Thyroid gland (tissue), 4 donors: ENCODE results near the gene RHOC. TPM values are rescaled to one million over a fixed set of nuclear protein-coding genes. Genes with fewer than 3 reads are reported as not detected.
A peak's percentile ranks its signal among the peaks of the same experiment; 100 is the strongest.
"Not testable (repeated sequence)": the region's sequence is repeated elsewhere in the genome, so short reads cannot be mapped to it uniquely, and the experiment has no call there.

ENCODE experiments used
- DNase-seq, 2 donors: peaks; one replicate each; pipeline ENCODE4 v3.0.0-alpha.2; 2019
- H3K27ac ChIP-seq, 3 donors: fragments of 200-600 bp; sonication (generic); 1 replicate in 2 of 3; 2 replicates in 1 of 3; pipeline ENCODE4 v1.5.1; 2016 to 2019; ENCODE audit warnings: mild to moderate bottlenecking in 1 of 3, moderate library complexity in 1 of 3
- H3K27me3 ChIP-seq: fragments of 200-600 bp; sonication (generic); one replicate; pipeline ENCODE4 v1.5.1; 2019
- H3K36me3 ChIP-seq, 2 donors: fragments of 200-600 bp; sonication (generic); one replicate each; pipeline ENCODE4 v1.5.1; 2016 to 2019
- H3K4me1 ChIP-seq, 2 donors: fragments of 200-600 bp; sonication (generic); one replicate each; pipeline ENCODE4 v1.5.1; 2017 to 2019
- H3K4me3 ChIP-seq, 3 donors: fragments of 200-600 bp; sonication (generic); replicated peaks in 1 of 3; 1 replicate in 2 of 3; 2 replicates in 1 of 3; pipeline ENCODE4 v1.5.1; 2016; ENCODE audit warnings: mild to moderate bottlenecking in 1 of 3
- H3K9me3 ChIP-seq: fragments of 200-600 bp; sonication (generic); one replicate; pipeline ENCODE4 v1.5.1; 2017
- POLR2A ChIP-seq, 2 donors: fragments of 450-650 bp; IDR thresholded peaks; one replicate each; pipeline ENCODE4 v1.6.1; 2017; ENCODE audit warnings: antibody characterized with exemption in 2 of 2, mild to moderate bottlenecking in 2 of 2, moderate library complexity in 1 of 2
- WGBS, 2 donors: methylation state at CpG; one replicate each; pipeline ENCODE4 v1.1.5; 2017; 5-methylcytosine and 5-hydroxymethylcytosine counted together
- intact Hi-C: fragments of 100-400 bp; cut with DNase I; formaldehyde crosslinking; loops from one replicate; pipeline ENCODE4 v1.15.1; 2023
- total RNA-seq, 4 donors: library from RNA; depleted of rRNA; stranded (reverse); fragments of >200 nt; gene quantifications; one replicate each; pipeline ENCODE4 v1.2.3, GENCODE V29; 2016
- TF ChIP-seq, protein P1 (sequence below), 6 experiments: fragments of 200-600 bp in 3 of 6; fragments of 450-650 bp in 3 of 6; sonication (generic) in 3 of 6; IDR thresholded peaks; one replicate each; pipeline ENCODE4 v1.5.1; 2016 to 2019; ENCODE audit warnings: antibody characterized with exemption in 6 of 6, mild to moderate bottlenecking in 2 of 6, inconsistent platforms in 1 of 6, moderate library complexity in 1 of 6

RHOC gene
- total RNA-seq, 4 donors from 2014 or later = 125 to 188 (median 175) TPM

DNA sequence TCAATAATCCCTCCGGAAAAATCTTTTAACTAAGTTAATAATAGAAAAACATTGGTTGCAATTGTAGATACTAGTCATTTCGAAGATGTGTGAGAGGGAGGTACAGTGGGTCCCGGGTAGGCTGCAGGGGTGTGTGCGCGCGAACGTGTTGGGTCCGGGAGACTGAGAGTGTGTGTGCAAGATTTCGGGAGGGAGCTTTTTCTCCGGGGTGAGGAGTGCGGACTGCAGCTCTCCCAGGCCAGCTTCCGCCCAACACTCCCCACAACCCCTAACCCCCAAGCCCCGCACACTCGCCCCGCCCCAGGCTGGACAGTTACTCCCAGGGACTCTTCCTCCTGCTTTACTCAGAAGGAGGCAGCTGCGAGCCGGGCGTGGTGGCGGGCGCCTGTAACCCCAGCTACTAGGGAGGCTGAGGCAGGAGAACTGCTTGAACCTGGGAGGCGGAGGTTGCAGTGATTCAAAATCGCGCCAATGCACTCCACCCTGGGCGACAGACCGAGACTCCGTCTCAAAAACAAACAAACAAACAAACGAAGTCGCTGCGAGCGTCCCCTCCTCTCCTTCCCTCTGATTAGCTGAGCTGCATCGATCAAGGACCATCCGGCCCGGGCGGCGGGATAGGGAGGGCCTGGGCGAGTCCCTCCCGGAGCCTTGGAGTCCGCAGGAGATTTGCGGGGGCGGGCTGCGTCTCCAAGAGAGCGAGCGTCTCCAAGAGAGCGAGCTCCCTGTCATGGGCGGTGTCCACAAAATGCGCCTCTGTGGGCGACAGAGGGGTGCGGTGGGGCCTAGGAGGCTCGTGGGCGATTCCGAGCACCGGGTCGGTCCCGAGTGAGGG lies 36.5 kb upstream of the RHOC start:
- Histone ChIP-seq H3K27me3 (peaks cover 11% of the 10 kb centered on the region), H3K27ac (no peak overlapping the region), H3K36me3 (no peaks in the 10 kb centered on the region), H3K9me3 (no peaks in the 10 kb centered on the region), H3K4me1 (peaks cover 6 to 7% of the 10 kb centered on the region in 2 donors), H3K4me3 (no peak overlapping the region)
- TF ChIP-seq, protein P1, sequence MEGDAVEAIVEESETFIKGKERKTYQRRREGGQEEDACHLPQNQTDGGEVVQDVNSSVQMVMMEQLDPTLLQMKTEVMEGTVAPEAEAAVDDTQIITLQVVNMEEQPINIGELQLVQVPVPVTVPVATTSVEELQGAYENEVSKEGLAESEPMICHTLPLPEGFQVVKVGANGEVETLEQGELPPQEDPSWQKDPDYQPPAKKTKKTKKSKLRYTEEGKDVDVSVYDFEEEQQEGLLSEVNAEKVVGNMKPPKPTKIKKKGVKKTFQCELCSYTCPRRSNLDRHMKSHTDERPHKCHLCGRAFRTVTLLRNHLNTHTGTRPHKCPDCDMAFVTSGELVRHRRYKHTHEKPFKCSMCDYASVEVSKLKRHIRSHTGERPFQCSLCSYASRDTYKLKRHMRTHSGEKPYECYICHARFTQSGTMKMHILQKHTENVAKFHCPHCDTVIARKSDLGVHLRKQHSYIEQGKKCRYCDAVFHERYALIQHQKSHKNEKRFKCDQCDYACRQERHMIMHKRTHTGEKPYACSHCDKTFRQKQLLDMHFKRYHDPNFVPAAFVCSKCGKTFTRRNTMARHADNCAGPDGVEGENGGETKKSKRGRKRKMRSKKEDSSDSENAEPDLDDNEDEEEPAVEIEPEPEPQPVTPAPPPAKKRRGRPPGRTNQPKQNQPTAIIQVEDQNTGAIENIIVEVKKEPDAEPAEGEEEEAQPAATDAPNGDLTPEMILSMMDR (IDR thresholded peaks at IDR 0.05) = no peak
- no peak for TF ChIP-seq POLR2A (IDR thresholded peaks at IDR 0.05)
- DNase-seq = peak in 1 of 2 donors; percentile 18
- 29 to 37% methylated on average over 32 to 41 of the region's 54 CpGs for WGBS, 2 donors
- intact Hi-C loops = no loop called here

DNA sequence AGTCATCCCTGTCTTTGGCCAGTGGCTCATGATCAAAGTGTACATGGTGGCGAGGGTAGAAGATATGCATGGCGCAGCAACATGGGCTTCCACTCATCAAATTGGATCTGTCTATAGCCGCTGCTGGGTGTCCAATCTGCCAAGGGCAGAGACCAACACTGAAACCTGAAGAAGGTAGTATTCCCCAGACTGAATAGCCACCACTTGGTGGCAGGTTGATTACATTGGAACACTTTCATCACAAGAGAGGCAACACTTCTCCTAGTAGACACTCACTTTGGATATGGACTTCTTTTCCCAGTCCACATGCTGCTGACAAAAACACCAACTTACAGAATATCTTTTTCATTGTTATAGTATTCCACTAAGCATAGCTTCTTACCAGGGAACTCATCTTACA lies 30.6 kb upstream of the RHOC start:
- no peak overlapping the region for H3K27ac ChIP-seq
- H3K36me3 ChIP-seq = no peaks in the 10 kb centered on the region
- H3K9me3 ChIP-seq = no peaks in the 10 kb centered on the region
- DNase-seq = no peak
- 83 to 100% methylated on average over 3 of the region's 3 CpGs for WGBS, 2 donors
- H3K27me3 ChIP-seq = no peaks in the 10 kb centered on the region
- no peaks in the 10 kb centered on the region for H3K4me1 ChIP-seq
- TF ChIP-seq, protein P1 (IDR thresholded peaks at IDR 0.05) = no peak
- no peak for TF ChIP-seq POLR2A (IDR thresholded peaks at IDR 0.05)
- no peak overlapping the region for H3K4me3 ChIP-seq
- intact Hi-C loops = no loop called here

DNA sequence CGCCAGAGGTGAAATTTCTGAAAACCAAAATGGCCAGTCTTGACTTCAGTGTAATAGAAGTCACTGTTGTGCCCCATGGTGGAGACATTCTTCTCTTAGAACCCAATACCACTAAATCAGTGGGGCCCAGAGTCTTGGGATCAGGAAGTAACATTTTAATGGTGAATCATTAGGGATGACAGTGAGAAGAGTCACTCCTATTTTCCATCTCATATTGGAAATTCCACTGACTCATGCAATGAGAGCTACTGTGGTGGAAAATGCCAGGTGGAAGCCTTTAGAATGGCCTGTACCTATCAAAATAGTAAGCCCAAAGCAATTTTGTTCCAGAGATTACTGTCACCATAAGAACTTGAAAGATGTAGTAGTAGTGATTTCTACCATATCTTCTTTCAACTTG lies 28.8 kb upstream of the RHOC start:
- Histone ChIP-seq H3K4me1 (no peaks in the 10 kb centered on the region), H3K27ac (no peak overlapping the region), H3K9me3 (no peaks in the 10 kb centered on the region), H3K4me3 (no peak overlapping the region), H3K36me3 (no peaks in the 10 kb centered on the region), H3K27me3 (no peaks in the 10 kb centered on the region)
- intact Hi-C loops = no loop called here
- TF ChIP-seq, protein P1 (IDR thresholded peaks at IDR 0.05) = no peak
- DNase-seq = no peak
- 98% methylated on average over 1 of the region's 1 CpG for WGBS, 2 donors

DNA sequence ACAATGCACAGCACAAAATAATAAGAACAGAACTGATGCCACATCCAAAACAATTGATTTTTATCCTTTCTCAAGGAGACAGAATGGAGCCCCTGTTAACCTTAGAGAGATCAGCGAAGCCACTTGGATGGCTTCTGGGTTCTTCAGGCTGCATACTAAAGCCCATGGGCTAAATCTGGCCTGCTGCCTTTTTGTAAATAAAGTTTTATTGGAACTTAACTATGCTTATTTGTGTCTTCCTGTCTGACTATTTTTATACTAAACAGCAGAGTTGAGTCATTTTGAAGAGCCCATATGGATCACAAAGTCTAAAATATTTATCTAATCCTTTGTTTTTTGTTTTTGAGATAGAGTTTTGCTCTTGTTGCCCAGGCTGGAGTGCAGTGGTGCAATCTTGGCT lies 24.5 kb upstream of the RHOC start:
- H3K4me1 ChIP-seq = peaks cover 11 to 18% of the 10 kb centered on the region in 2 donors
- H3K9me3 ChIP-seq = no peaks in the 10 kb centered on the region
- DNase-seq = no peak
- no peaks in the 10 kb centered on the region for H3K27me3 ChIP-seq
- H3K36me3 ChIP-seq = no peaks in the 10 kb centered on the region
- TF ChIP-seq, protein P1 (IDR thresholded peaks at IDR 0.05) = no peak
- no peak for TF ChIP-seq POLR2A (IDR thresholded peaks at IDR 0.05)
- no peak overlapping the region for H3K4me3 ChIP-seq
- intact Hi-C loops = no loop called here
- WGBS, 2 donors = 96 to 100% methylated on average over 1 of the region's 1 CpG
- no peak overlapping the region for H3K27ac ChIP-seq

DNA sequence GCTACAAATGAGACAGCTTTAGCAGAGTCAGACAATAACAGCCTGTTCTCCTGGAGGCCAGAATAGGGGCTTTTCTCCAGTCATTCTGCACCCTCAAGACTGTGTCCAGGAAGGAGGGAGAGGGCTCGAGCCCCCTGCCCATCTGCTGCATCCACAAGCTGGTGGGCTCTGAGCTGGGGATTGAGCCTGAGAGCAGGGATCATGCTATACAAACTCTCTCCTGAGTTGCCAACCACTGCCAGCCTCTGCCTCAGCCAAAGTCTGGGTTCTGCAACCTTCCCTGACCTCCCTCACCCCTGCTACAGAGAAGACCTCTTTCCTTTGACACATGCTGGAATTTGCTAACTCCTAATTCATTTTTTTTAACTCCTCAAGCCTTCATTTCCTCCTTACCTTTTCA lies 23.0 kb upstream of the RHOC start:
- Histone ChIP-seq H3K27me3 (no peaks in the 10 kb centered on the region), H3K27ac (no peak overlapping the region), H3K4me3 (no peak overlapping the region), H3K4me1 (peaks cover 11 to 18% of the 10 kb centered on the region in 2 donors), H3K36me3 (no peaks in the 10 kb centered on the region), H3K9me3 (no peaks in the 10 kb centered on the region)
- 67 to 93% methylated on average over 1 of the region's 1 CpG for WGBS, 2 donors
- intact Hi-C loops = no loop called here
- no peak for TF ChIP-seq POLR2A (IDR thresholded peaks at IDR 0.05)
- TF ChIP-seq, protein P1 (IDR thresholded peaks at IDR 0.05) = no peak
- DNase-seq = no peak

DNA sequence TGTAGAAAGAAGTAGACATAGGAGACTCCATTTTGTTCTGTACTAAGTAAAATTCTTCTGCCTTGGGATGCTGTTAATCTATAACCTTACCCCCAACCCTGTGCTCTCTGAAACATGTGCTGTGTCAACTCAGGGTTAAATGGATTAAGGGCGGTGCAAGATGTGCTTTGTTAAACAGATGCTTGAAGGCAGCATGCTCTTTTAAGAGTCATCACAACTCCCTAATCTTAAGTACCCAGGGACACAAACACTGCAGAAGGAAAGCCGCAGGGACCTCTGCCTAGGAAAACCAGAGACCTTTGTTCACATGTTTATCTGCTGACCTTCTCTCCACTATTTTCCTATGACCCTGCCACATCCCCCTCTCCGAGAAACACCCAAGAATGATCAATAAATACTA lies 22.1 kb upstream of the RHOC start:
- H3K36me3 ChIP-seq, H3K27me3 ChIP-seq, H3K4me3 ChIP-seq, H3K27ac ChIP-seq, H3K9me3 ChIP-seq, intact Hi-C loops, DNase-seq: not testable (repeated sequence)
- peaks cover 11 to 18% of the 10 kb centered on the region in 2 donors for H3K4me1 ChIP-seq
- WGBS, 2 donors = 32 to 45% methylated on average over 3 of the region's 3 CpGs
